Measurements from ENCODE around the gene DDX39B.
"Not testable (repeated sequence)": the region's sequence is repeated elsewhere in the genome, so short reads cannot be mapped to it uniquely, and the experiment has no call there.

The DDX39B gene

DNA sequence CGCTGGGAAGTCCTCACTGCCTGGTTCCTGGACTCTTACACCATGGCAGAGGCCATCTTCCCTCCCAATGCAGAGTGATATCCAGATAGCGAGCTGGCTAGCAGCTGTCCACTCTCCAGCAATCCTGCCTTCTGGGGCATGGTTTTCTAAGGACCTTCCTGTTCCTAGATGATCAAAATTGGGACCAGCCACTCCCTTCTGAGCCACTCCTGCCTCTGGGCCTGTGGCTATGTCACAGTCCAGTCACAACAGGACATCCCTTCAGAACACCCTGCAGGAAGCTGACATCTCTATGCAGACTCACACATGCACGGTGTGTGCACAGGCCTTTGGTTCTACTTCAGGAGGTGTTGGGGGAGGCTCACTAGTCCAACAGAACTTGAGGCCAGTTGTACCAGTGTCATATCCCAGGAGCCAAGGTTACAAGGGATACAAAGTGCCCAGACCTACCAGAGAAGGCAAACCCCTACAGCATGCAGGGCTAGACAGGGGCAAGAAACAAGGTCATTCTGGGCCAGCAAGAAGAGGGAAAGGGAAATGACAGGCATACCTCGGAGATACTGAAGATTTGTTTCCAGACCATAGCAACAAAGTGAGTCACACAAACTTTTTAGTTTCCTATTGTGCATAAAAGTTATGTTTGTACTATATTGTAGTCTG lies 15.7 kb downstream of the DDX39B start:
- no peak for FAIRE-seq

- FAIRE-seq = no peak
Measured at GRCh38 chr6:31525553-31525931, 16.3 kb downstream of the DDX39B start.

DNA sequence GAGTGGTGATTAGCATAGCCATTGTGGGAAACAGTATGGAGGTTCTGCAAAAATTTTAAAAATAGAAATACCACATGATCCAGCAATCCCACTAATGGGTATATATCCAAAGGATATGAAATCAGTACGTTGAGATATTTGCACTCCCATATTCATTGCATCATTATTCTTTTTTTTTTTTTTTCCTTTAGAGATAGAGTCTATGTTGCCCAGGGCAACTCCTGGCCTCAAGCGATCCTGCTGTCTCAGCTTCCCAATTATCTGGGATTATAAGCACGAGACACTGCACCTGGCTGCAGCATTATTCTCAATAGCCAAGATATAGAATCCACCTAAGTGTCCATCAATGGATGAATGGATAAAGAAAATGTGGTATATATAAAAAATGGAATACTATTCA lies 20.0 kb downstream of the DDX39B start:
- no peak for FAIRE-seq

GRCh38 chr6:31513456-31514165 lies 28.2 kb downstream of the DDX39B start:
- no peak for FAIRE-seq

GRCh38 chr6:31510007-31510406 lies 31.8 kb downstream of the DDX39B start:
- no peak for FAIRE-seq

DNA sequence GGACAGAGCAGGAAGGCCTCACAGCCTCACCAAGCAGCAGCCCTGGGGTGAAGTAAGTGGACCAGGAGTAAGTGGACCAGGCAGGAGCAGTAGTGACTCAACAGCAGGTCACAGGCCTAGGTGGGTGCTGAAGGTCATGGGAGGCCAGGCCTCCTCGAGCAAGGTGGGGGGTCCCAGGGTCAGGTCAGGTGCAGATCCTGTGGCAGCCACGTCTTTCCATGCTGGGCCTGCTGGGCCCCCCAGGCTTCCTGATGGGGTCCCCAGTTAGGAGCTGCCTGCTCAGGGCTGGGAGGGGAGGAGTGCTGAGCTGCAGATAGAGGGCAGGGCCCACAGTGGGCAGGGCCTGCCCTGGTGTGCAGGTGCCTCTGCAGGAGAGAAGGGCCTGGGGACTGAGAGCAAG lies 32.8 kb downstream of the DDX39B start:
- FAIRE-seq = not testable (repeated sequence)

GRCh38 chr6:31502586-31502985 lies 39.2 kb downstream of the DDX39B start:
- no peak for FAIRE-seq

GRCh38 chr6:31499648-31500047 lies 42.2 kb downstream of the DDX39B start:
- not testable (repeated sequence) for FAIRE-seq

- no peak for FAIRE-seq
Measured at GRCh38 chr6:31498748-31499147, 43.1 kb downstream of the DDX39B start.

DNA sequence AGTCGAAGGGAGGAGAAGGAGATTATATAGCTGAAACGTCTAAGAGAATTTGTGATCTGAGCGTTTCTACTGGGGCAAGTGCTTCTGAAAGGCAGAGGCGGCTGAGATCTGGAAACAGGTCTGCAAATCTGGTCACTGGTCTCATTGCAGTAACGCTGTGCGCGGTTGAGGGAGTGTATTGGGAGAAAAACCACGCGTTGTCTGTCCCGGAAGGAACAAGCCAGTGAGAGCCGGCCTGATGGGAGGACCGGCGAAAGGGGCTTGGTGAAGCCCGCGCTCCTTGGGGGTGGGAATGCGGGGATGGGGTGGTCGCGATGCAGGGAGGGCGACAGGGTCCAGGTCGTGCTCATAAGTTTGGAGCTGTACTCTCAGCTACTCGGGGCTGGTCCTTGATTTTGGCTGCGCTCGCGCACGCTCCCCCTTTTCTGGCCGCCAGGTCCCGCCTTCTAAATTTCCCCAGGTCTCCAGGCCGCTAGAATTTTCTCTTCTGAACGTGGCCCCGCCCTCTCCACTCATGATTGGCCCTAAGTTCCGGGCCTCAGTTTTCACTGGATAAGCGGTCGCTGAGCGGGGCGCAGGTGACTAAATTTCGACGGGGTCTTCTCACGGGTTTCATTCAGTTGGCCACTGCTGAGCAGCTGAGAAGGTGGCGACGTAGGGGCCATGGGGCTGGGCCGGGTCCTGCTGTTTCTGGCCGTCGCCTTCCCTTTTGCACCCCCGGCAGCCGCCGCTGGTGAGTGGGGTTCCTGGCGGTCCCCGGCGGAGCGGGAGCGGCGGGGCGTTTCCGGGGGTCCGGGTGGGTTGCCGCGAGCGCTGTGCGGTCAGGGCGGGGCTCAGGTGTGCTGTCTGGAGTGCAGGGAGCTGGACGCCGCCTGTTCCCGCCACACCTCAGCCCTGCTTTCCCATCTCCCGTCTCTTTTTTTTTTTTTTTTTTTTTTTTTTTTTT lies 44.0 kb downstream of the DDX39B start, which contains the start of gene MICB:
Gene MICB, plus strand, starts transcription at position 615 of the 946 bp plus-strand sequence. Its CDS starts 49 bp downstream, at position 664.
- no peak for FAIRE-seq

GRCh38 chr6:31496826-31497225 lies 45.0 kb downstream of the DDX39B start:
- FAIRE-seq = not testable (repeated sequence)

DNA sequence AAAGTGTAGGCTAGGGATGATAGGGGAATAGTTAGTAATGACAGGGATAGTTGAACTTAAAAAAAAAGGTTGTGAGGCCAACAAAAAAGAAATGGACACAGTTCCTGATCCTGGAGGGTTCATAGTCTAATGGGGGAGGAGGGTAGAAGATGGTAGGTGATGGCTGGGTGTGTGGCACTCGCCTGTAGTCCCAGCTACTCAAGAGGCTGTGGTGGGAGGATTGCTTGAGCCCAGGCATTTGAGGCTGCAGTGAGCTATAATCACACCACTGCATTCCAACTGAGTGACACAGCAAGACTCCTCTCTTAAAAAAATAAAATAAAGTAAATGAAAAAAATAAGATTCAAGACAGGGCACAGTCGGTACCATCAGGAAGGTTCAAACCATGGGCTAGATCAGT lies 46.2 kb downstream of the DDX39B start:
- FAIRE-seq = no peak

DNA sequence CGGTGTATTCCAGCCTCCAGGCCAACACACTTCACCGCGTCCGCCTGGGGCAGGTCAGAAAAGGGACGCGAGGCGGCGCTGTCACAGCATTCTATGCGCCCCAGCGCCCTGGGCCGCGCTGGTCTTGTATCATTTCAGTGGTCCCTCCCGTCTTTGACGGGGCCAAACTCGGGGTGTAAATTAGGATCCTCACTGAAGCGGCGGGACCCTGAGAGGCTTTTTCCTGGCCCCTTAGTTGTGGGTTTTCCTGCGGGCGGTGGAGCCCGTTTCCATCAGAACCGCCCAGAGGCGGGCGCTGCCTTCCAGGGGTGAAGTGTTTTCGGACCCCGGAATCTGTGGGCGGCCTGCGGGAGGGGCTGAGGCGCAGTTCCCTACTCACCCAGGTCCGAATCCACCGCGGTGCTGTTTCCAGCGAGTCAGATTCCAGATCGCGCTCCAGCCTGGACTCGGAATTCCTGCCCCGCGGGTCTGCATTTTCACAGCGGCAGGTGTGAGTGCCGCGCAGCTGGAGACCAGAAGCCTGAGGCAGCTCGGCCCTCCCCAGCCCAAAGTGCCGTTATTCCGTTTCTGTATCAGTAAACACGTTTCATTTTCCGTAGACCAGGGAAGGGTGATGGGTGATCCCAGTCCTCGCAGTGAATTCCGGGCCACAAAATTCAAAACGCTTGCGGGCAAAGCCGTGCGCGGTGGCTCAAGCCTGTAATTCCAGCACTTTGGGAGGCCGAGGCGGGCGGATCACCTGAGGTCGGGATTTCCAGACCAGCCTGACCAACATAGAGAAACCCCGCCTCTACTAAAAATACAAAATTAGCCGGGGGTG lies 47.7 kb downstream of the DDX39B start:
- FAIRE-seq = no peak

DNA sequence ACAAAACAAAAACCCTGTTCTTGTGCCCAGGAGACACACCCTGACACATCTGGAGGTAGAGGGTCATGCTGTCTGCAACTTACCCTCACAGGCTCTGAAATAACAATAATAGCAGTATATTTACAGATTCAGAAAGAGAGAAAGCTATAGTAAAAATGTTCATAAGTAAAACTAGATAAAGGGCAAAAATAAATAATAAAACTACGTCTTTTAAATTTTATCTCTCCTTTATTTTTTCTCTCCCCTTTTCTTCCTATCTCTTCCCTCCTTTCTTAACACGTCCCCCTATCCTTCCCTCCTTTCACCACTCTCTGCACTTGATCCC lies 48.3 kb downstream of the DDX39B start:
- FAIRE-seq = not testable (repeated sequence)

DNA sequence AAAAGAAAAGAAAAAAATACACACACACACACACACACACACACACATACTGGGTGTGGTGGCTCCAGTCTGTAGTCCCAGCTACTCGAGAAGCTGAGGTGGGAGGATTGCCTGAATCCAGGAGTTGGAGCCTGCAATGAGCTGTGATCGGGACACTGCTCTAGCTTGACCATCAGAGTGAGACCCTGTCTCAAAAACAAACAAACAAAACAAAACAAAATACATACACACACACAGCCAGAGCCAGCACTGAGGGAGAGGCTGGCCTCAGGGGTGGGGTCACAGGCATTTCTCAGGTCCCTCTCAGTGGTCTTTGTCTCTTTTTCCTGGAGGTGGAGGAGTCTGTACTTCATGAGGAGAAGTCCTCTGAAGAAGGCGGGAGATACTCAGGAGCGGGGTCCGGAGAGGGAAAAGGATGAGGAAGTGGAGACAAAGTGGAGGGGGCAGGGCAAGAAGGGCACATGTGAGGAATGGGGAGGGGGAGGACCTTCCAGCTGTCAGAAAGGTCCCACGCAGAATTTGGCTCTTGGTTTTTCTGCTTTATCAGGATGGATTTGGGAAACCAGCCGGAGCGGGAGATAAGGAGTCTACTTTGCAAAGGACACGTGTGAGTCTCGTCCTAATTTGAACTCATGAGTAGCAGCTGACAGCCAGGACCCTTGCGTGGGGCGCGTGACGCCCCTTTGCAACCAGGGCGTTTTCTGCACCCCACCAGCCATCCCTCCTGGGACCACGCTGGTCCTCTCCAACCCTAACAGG lies 51.5 kb downstream of the DDX39B start:
- no peak for FAIRE-seq

GRCh38 chr6:31489086-31489485 lies 52.7 kb downstream of the DDX39B start:
- FAIRE-seq = no peak

- not testable (repeated sequence) for FAIRE-seq
Measured at GRCh38 chr6:31487674-31488073, 54.1 kb downstream of the DDX39B start.

- not testable (repeated sequence) for FAIRE-seq
Measured at GRCh38 chr6:31486065-31486837, 55.6 kb downstream of the DDX39B start.

DNA sequence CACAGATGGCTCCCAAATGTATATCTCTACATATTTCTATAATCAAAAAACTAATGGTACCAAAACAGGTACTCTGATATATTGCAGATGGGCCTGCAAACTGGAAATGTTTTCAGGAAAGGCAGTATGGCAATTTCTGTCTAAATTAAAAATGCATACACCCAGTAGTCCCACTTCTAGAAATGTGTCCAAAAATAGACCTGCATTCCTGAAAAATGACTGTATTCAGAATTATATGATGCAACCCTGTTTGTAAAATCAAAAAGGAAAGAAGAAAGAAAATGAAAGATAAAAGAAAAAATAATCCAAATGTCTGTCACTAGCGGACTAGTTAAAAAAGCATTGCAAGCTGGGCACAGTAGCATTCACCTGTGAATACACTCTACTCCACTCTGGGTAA lies 56.7 kb downstream of the DDX39B start:
- no peak for FAIRE-seq

GRCh38 chr6:31483392-31483791 lies 58.4 kb downstream of the DDX39B start:
- FAIRE-seq = no peak

DNA sequence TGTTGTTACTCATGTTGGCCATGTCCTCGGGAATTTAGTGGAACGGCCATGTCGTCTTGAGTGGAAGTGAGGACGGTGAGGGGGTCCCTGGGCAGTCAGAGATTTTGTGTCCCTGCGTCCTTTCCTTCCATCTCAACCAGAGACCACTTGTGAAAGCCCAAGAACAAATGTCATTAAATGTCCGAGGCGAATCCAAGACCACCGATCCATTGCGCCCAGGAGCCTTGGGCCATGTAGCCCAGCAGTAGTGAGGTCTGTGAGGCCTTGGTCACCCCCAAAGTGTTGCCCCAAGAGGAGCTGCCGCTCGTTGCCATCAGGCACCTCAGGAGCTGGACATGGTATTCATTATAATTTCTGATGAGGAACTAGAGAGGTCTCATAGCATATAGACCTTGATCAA lies 61.2 kb downstream of the DDX39B start:
- no peak for FAIRE-seq

Measured in colon (tissue), 2 donors.